D721Med (cell line): ENCODE results near the gene HMCN1.

ENCODE experiments used
- DNase-seq: peaks from one replicate; pipeline ENCODE4 v3.0.0; 2011; ENCODE audit warnings: low spot score; ENCODE audit not compliant: insufficient read length
- FAIRE-seq: peaks from 2 replicates; lab custom pipeline; 2011; peaks lifted over from hg19 to GRCh38; lab: Jason Lieb, UNC
- TF ChIP-seq, protein P1 (sequence below): IDR thresholded peaks from 2 replicates; pipeline ENCODE4 v1.5.1; 2012; ENCODE audit warnings: mild to moderate bottlenecking, control low read depth; ENCODE audit not compliant: insufficient read depth; ENCODE audit errors: missing control alignments

HMCN1 gene

DNA sequence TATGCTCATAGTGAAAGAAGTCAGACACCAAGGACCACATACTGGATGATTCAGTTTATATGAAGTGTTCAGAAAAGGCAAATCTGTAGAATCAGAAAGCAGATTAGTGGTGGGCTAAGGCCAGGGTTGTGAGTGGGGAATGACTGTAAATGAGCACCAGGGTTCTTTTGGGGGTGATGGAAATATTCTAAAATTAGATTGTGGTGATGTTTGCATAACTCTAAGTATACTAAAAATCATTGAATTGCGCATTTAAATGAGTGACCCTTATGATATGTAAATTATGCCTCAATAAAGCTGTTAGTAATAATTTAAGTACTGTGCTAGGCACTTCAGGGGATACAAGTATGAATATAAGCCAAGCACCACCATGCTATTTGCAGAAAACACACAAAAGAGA lies 384.5 kb downstream of the HMCN1 start:
- no peak for DNase-seq
- TF ChIP-seq, protein P1, sequence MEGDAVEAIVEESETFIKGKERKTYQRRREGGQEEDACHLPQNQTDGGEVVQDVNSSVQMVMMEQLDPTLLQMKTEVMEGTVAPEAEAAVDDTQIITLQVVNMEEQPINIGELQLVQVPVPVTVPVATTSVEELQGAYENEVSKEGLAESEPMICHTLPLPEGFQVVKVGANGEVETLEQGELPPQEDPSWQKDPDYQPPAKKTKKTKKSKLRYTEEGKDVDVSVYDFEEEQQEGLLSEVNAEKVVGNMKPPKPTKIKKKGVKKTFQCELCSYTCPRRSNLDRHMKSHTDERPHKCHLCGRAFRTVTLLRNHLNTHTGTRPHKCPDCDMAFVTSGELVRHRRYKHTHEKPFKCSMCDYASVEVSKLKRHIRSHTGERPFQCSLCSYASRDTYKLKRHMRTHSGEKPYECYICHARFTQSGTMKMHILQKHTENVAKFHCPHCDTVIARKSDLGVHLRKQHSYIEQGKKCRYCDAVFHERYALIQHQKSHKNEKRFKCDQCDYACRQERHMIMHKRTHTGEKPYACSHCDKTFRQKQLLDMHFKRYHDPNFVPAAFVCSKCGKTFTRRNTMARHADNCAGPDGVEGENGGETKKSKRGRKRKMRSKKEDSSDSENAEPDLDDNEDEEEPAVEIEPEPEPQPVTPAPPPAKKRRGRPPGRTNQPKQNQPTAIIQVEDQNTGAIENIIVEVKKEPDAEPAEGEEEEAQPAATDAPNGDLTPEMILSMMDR: no peak
- no peak for FAIRE-seq

DNA sequence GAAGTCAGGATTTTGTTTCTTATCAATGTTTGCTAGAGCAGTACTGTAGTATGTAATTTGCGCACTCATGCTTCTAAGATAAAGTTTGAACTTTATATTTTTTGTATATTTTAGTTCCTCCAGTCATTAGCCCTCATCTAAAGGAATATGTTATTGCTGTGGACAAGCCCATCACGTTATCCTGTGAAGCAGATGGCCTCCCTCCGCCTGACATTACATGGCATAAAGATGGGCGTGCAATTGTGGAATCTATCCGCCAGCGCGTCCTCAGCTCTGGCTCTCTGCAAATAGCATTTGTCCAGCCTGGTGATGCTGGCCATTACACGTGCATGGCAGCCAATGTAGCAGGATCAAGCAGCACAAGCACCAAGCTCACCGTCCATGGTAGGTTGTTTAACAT lies 388.6 kb downstream of the HMCN1 start:
- DNase-seq (no peak), FAIRE-seq (no peak)
- TF ChIP-seq, protein P1: no peak

DNA sequence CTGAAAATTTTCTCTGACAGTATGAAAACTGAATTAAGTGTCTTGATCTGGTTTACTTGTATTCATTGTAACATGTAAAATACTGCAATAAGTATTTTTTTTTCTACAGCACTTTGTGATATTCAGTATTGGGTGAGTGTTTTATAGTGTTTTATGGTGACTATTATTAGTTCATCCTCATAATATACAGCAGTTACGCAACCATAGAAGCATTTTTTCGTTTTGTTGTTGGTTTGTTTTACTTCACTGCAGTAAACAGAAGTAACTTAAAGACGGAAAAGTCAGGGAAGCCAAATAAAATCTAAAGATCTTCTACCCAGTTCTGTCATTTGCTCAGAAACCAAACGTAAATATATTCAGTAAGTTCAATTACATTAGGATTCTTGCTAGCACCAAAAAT lies 390.8 kb downstream of the HMCN1 start:
- peak; percentile 89 for FAIRE-seq
- TF ChIP-seq, protein P1: no peak
- no peak for DNase-seq

DNA sequence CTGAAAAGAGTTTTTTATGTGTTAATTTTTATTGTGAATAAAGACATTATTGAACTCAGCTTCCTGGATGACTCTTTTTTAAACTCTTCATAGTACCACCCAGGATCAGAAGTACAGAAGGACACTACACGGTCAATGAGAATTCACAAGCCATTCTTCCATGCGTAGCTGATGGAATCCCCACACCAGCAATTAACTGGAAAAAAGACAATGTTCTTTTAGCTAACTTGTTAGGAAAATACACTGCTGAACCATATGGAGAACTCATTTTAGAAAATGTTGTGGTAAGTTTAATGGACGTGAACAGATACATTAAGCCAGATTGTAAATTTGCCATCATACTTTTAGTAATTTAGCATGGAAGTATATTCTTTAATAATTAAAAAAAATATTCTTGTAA lies 391.3 kb downstream of the HMCN1 start:
- TF ChIP-seq, protein P1: no peak
- FAIRE-seq (peak; percentile 6), DNase-seq (no peak)

DNA sequence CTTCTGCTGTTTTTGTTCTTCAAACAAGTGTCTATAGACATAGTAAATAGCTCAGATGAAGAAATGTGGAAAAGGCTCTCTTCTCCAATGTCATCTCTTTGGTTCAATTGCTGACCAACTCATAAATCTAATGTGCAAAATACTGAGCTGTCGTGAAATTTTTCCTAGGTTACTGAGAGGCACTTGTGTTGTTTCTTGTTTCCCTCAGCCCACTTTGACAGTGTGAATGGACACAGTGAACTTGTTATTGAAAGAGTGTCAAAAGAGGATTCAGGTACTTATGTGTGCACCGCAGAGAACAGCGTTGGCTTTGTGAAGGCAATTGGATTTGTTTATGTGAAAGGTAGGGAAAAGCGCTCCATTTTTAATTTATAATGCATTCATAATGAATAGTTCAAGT lies 395.6 kb downstream of the HMCN1 start:
- FAIRE-seq: peak; percentile 72
- no peak for DNase-seq
- TF ChIP-seq, protein P1: no peak

DNA sequence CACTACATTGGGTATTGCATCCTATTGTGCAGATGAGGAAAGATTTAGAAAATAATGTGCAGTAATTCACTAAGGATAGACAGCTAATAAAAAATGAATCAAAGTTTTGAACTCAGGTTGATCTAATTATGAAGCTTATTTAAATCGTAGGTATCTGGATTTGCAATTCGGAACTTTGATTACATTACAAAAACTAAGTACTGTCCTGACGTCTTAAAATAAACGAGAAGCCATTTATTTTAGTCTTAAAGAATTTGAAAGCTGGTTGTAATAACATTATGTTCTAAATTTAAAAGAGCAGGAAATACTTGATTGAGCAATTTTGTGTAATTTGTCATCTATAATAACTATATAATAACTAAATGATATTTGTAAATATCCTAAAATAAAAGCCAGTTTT lies 404.9 kb downstream of the HMCN1 start:
- FAIRE-seq (no peak), DNase-seq (no peak)
- TF ChIP-seq, protein P1: no peak

DNA sequence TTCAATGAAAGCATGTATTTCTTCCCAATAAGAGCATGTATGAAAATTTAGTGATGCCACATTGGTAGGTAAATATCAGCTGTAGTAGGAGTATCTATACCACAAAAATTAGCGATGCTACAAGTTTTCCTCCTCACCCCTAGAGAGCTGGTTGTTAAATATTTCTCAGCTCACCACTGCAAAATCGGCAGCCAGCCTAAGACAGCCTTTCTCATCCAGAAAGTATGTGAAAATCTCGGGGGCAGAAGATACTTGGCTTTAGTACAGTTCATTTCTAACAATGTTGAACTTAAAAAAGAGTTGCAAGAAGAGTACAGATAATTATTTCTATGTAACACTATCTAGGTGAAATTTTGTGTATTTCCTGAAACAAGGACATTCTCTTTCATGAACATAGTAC lies 405.5 kb downstream of the HMCN1 start:
- TF ChIP-seq, protein P1: no peak
- FAIRE-seq (no peak), DNase-seq (no peak)
